Gastrocnemius medialis (tissue), 4 donors: ENCODE data around the gene SUV39H1. TPM values are rescaled to one million over a fixed set of nuclear protein-coding genes. Genes with fewer than 3 reads are reported as not detected.

Source experiments
- ATAC-seq, 2 donors: fragments of 150-250 bp; one replicate each; pipeline ENCODE4 v1.9.1; 2016
- DNase-seq, 2 donors: peaks; one replicate each; pipeline ENCODE4 v3.0.0-alpha.2; 2019
- H3K27ac ChIP-seq, 4 donors: fragments of 200-600 bp; sonication (generic); 1 replicate in 1 of 4; 2 replicates in 3 of 4; pipeline ENCODE4 v1.5.1; 2016 to 2018; ENCODE audit warnings: mild to moderate bottlenecking in 2 of 4, moderate library complexity in 1 of 4
- H3K27me3 ChIP-seq, 3 donors: fragments of 200-600 bp; sonication (generic) in 2 of 3; 1 replicate in 1 of 3; 2 replicates in 2 of 3; pipeline versions ENCODE4 v1.5.1 to v1.6.0; 2016 to 2019; ENCODE audit warnings: mild to moderate bottlenecking in 1 of 3, moderate library complexity in 1 of 3
- H3K36me3 ChIP-seq, 2 donors: fragments of 200-600 bp; sonication (generic) in 1 of 2; one replicate each; pipeline ENCODE4 v1.5.1; 2017 to 2018
- H3K4me1 ChIP-seq, 2 donors: fragments of 200-600 bp; sonication (generic) in 1 of 2; one replicate each; pipeline ENCODE4 v1.5.1; 2016 to 2017; ENCODE audit warnings: mild to moderate bottlenecking in 2 of 2
- H3K4me3 ChIP-seq, 4 donors: fragments of 200-600 bp; sonication (generic) in 3 of 4; 1 replicate in 1 of 4; 2 replicates in 3 of 4; pipeline ENCODE4 v1.5.1; 2016 to 2019; ENCODE audit warnings: mild to moderate bottlenecking in 2 of 4
- H3K9me3 ChIP-seq, 3 donors: fragments of 200-600 bp; sonication (generic) in 2 of 3; 1 replicate in 1 of 3; 2 replicates in 2 of 3; pipeline ENCODE4 v1.5.1; 2016 to 2019
- POLR2A ChIP-seq, 2 donors: fragments of 450-650 bp; IDR thresholded peaks; one replicate each; pipeline ENCODE4 v1.6.1; 2017; ENCODE audit warnings: antibody characterized with exemption in 2 of 2, mild to moderate bottlenecking in 2 of 2, moderate library complexity in 2 of 2
- in situ Hi-C, 4 donors: fragments of 200-750 bp; cut with MboI; loops; one replicate each; pipeline versions ENCODE4 v1.15.0 to v1.8.0; 2017; ENCODE audit warnings: low sequenced_read_pairs in 4 of 4
- intact Hi-C: fragments of 100-400 bp; cut with DNase I; formaldehyde crosslinking; loops from one replicate; pipeline ENCODE4 v1.15.1; 2023; ENCODE audit warnings: low total_unique reads
- total RNA-seq, 4 donors: library from RNA; depleted of rRNA; stranded (reverse); fragments of >200 nt; gene quantifications; one replicate each; pipeline versions ENCODE4 v1.1.0 to v1.2.3, GENCODE V29; 2016
- TF ChIP-seq, protein P1 (sequence below), 5 experiments: fragments of 450-650 bp in 3 of 5; fragments of 200-600 bp in 2 of 5; sonication (generic) in 2 of 5; IDR thresholded peaks in 4 of 5; conservative IDR thresholded peaks in 1 of 5; 1 replicate in 4 of 5; 2 replicates in 1 of 5; pipeline ENCODE4 v1.5.1; 2016 to 2019; ENCODE audit warnings: antibody characterized with exemption in 5 of 5, mild to moderate bottlenecking in 3 of 5, moderate library complexity in 3 of 5

Gene SUV39H1
- total RNA-seq, 4 donors from 2014 or later, result 1.7 to 6.1 (median 3.3) TPM

DNA sequence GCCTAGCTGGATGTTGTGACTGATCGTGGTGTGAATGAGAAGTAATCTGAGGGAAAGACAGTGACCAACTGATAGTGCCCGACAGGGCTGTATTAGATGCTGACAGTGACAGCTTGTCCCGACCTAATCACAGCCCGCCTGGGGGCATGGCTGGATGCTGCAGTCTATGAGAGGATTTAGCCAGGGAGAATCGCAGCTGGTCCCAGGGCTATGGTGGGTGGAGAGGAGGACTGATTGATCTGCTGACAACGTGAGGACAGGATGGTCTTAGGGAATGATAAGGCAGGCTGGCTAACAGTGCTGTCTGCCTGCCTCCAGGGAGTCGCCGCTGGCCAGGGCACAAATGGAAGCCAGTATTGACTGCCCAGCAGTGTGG is 621 bp upstream of the SUV39H1 start:
- intact Hi-C loops (loop anchor here (1.0 kb wide), 3 partner anchors 20 to 105 kb away; no protein-coding TSS in a partner anchor), in situ Hi-C loops (no loop called here)
- no peaks in the 10 kb centered on the region for H3K9me3 ChIP-seq
- peak overlapping the region; percentile 91 to 96 (median 95) for H3K27ac ChIP-seq
- no peaks in the 10 kb centered on the region for H3K4me1 ChIP-seq
- H3K4me3 ChIP-seq, result peak overlapping the region; percentile 60 to 66 (median 61)
- H3K36me3 ChIP-seq, result peaks cover 0 to 5% of the 10 kb centered on the region in 2 donors
- peak; percentile 47 to 58 for ATAC-seq
- TF ChIP-seq, protein P1, sequence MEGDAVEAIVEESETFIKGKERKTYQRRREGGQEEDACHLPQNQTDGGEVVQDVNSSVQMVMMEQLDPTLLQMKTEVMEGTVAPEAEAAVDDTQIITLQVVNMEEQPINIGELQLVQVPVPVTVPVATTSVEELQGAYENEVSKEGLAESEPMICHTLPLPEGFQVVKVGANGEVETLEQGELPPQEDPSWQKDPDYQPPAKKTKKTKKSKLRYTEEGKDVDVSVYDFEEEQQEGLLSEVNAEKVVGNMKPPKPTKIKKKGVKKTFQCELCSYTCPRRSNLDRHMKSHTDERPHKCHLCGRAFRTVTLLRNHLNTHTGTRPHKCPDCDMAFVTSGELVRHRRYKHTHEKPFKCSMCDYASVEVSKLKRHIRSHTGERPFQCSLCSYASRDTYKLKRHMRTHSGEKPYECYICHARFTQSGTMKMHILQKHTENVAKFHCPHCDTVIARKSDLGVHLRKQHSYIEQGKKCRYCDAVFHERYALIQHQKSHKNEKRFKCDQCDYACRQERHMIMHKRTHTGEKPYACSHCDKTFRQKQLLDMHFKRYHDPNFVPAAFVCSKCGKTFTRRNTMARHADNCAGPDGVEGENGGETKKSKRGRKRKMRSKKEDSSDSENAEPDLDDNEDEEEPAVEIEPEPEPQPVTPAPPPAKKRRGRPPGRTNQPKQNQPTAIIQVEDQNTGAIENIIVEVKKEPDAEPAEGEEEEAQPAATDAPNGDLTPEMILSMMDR (IDR thresholded peaks at IDR 0.05 in 4 of 5, conservative IDR thresholded peaks at IDR 0.05 in 1 of 5), result no peak
- no peak for TF ChIP-seq POLR2A (IDR thresholded peaks at IDR 0.05)
- peaks cover 0 to 3% (median 0%) of the 10 kb centered on the region in 3 donors for H3K27me3 ChIP-seq
- no peak for DNase-seq

DNA sequence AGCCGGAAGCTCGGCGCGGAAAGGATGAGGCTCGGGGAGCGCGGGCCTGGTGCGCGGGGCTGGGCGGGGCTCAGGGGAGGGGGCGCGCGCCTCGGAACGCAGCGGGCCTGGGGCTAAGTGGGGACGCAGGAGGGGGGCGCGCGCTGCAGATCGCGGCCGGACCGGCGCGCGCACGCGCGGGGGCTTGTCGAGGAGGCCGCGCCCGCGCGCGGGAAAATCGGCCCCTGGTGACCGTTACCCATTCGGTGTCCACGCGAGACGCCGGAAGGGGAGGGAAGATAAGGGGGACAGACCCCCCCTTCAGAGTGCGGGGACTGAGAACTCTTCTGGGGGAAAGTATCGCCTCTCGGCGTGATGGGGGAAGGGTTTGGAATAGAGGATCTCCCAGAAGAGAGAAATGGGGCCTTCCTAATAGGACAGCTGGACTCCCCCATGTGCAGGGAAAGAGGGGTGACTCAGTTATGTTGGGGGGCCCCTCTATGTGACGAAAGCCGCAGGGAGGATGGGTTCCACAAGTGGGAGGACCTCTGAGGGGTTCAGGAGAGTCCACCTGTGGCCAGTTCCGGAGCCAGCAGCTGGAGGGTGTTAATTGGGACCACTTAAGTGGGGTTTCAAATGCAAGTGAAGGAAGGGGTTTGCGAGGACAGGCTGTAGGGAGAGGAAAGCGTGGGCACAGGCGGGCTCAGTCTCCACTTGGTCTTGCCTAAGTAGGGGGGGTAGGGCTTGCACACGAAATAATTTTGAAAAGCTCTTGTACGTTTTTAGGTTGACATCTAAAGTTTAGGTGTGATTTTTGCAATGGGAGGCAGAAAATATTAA is 584 bp downstream of the SUV39H1 start:
- in situ Hi-C loops, result no loop called here
- intact Hi-C loops, result loop anchor here (1.0 kb wide), 3 partner anchors 21 to 104 kb away; no protein-coding TSS in a partner anchor

DNA sequence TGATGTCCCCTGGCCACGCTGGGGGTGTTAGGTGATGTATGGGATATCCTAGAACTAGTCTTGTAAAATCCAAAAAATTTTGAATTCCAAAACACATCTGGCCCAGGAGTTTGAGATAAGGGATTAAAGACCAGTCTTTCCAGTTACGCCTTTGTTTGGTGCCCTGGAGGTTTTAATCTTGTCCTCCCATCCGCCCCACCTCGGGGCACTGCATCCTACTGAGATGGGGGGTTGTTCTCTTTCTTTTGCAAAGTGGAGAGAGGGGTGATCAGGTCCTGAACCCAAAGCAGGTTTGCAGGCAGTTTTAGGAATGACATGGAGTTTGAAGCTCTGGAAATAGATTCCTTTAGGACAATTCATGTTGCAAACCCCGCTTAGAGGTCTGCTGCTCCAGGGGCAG is 1.8 kb downstream of the SUV39H1 start:
- in situ Hi-C loops (no loop called here), intact Hi-C loops (no loop called here)
- Histone ChIP-seq H3K27me3 (no peaks in the 10 kb centered on the region), H3K36me3 (peaks cover 0 to 6% of the 10 kb centered on the region in 2 donors), H3K27ac (no peak overlapping the region), H3K9me3 (no peaks in the 10 kb centered on the region), H3K4me3 (no peak overlapping the region), H3K4me1 (no peaks in the 10 kb centered on the region)
- ATAC-seq (no peak), DNase-seq (no peak)
- TF ChIP-seq POLR2A (IDR thresholded peaks at IDR 0.05), result no peak
- TF ChIP-seq, protein P1 (IDR thresholded peaks at IDR 0.05 in 4 of 5, conservative IDR thresholded peaks at IDR 0.05 in 1 of 5), result no peak

More for the DNA sequence above, 584 bp downstream of the SUV39H1 start:
- H3K9me3 ChIP-seq, result no peaks in the 10 kb centered on the region
- H3K4me3 ChIP-seq, result peak overlapping the region; percentile 28 to 66 (median 50)
- no peaks in the 10 kb centered on the region for H3K4me1 ChIP-seq
- no peak for ATAC-seq
- H3K27ac ChIP-seq, result peak overlapping the region; percentile 91 to 96 (median 95)
- no peak for DNase-seq
- no peaks in the 10 kb centered on the region for H3K27me3 ChIP-seq
- no peak for TF ChIP-seq POLR2A (IDR thresholded peaks at IDR 0.05)
- TF ChIP-seq, protein P1 (IDR thresholded peaks at IDR 0.05 in 4 of 5, conservative IDR thresholded peaks at IDR 0.05 in 1 of 5), result no peak
- peaks cover 0 to 6% of the 10 kb centered on the region in 2 donors for H3K36me3 ChIP-seq

DNA sequence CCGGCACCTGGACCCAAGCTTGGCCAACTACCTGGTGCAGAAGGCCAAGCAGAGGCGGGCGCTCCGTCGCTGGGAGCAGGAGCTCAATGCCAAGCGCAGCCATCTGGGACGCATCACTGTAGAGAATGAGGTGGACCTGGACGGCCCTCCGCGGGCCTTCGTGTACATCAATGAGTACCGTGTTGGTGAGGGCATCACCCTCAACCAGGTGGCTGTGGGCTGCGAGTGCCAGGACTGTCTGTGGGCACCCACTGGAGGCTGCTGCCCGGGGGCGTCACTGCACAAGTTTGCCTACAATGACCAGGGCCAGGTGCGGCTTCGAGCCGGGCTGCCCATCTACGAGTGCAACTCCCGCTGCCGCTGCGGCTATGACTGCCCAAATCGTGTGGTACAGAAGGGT is 3.7 kb downstream of the SUV39H1 start:
- intact Hi-C loops (no loop called here), in situ Hi-C loops (loop anchor here in 1 of 4 donors (10.0 kb wide), 1 partner anchor 65 kb away; the partner anchor contains the start of gene GLOD5)
- Histone ChIP-seq H3K27me3 (no peaks in the 10 kb centered on the region), H3K4me3 (no peak overlapping the region), H3K4me1 (no peaks in the 10 kb centered on the region), H3K27ac (no peak overlapping the region), H3K9me3 (no peaks in the 10 kb centered on the region), H3K36me3 (peaks cover 0 to 6% of the 10 kb centered on the region in 2 donors)
- DNase-seq (no peak), ATAC-seq (no peak)
- TF ChIP-seq POLR2A (IDR thresholded peaks at IDR 0.05), result no peak
- TF ChIP-seq, protein P1 (IDR thresholded peaks at IDR 0.05 in 4 of 5, conservative IDR thresholded peaks at IDR 0.05 in 1 of 5), result no peak
